SK-N-SH (cell line): ENCODE results near the gene BOLA3. TPM values are rescaled to one million over a fixed set of nuclear protein-coding genes. Genes with fewer than 3 reads are reported as not detected.
"Not testable (repeated sequence)": the region's sequence is repeated elsewhere in the genome, so short reads cannot be mapped to it uniquely, and the experiment has no call there.

Experiments used
- CTCF ChIA-PET: fragments of 300-600, 350-600 bp; formaldehyde crosslinking; extraction: SDS; loops from one replicate; lab custom pipeline; 2021; lab: Yijun Ruan, JAX
- POLR2A ChIA-PET: fragments of 350-600 bp; sonication (Branson Sonifier 250); formaldehyde crosslinking; extraction: SDS; loops from one replicate; lab custom pipeline; 2020; ENCODE audit warnings: antibody characterized with exemption, inconsistent platforms; lab: Yijun Ruan, JAX
- DNase-seq: peaks from one replicate; pipeline ENCODE4 v3.0.0; 2012
- H2AFZ ChIP-seq: fragments of 200-600 bp; sonication (generic); 2 replicates; pipeline ENCODE4 v1.8.1; 2016; ENCODE audit warnings: antibody characterized with exemption, mild to moderate bottlenecking, low read depth
- H3F3A ChIP-seq: fragments of 200-600 bp; sonication (generic); replicated peaks from 2 replicates; pipeline ENCODE3; 2016; ENCODE audit warnings: antibody characterized with exemption, mild to moderate bottlenecking; ENCODE audit not compliant: insufficient read depth
- H3K27ac ChIP-seq, 2 experiments: fragments of 200-500 bp in 1 of 2; fragments of 200-600 bp in 1 of 2; sonication (Bioruptor generic) in 1 of 2; sonication (generic), shearing (Covaris generic) in 1 of 2; 2 replicates each; pipeline versions ENCODE4 v1.5.1 to v1.6.1; 2014 to 2016; ENCODE audit warnings: low read depth in 2 of 2, inconsistent platforms in 1 of 2, low read length in 1 of 2, mild to moderate bottlenecking in 1 of 2, mixed read lengths in 1 of 2
- H3K27me3 ChIP-seq: fragments of 200-600 bp; sonication (generic), shearing (Covaris generic); 2 replicates; pipeline ENCODE4 v1.6.1; 2016; ENCODE audit warnings: mixed run types; ENCODE audit not compliant: insufficient read depth
- H3K36me3 ChIP-seq, 2 experiments: fragments of 200-500 bp in 1 of 2; fragments of 200-600 bp in 1 of 2; sonication (Bioruptor generic) in 1 of 2; sonication (generic) in 1 of 2; replicated peaks in 1 of 2; 2 replicates each; pipeline versions ENCODE3 to v1.5.1; 2014 to 2016; ENCODE audit warnings: low read length in 1 of 2, mild to moderate bottlenecking in 1 of 2; ENCODE audit not compliant: insufficient read depth in 2 of 2, control insufficient read depth in 1 of 2
- H3K4me1 ChIP-seq, 2 experiments: fragments of 200-500 bp in 1 of 2; fragments of 200-600 bp in 1 of 2; sonication (Bioruptor generic) in 1 of 2; sonication (generic), shearing (Covaris generic) in 1 of 2; 2 replicates each; pipeline versions ENCODE4 v1.5.1 to v1.6.1; 2014 to 2016; ENCODE audit warnings: low read depth in 1 of 2, low read length in 1 of 2, mixed run types in 1 of 2; ENCODE audit not compliant: insufficient read depth in 2 of 2, control insufficient read depth in 1 of 2
- H3K4me2 ChIP-seq: fragments of 200-600 bp; sonication (generic), shearing (Covaris generic); 2 replicates; pipeline ENCODE4 v1.6.1; 2017; ENCODE audit warnings: mixed run types
- H3K4me3 ChIP-seq, 2 experiments: fragments of 200-500 bp in 1 of 2; fragments of 200-600 bp in 1 of 2; sonication (Bioruptor generic) in 1 of 2; sonication (generic), shearing (Covaris generic) in 1 of 2; 2 replicates each; pipeline versions ENCODE4 v1.5.1 to v1.8.1; 2014 to 2016; ENCODE audit warnings: low read depth in 2 of 2, inconsistent platforms in 1 of 2, low read length in 1 of 2, mild to moderate bottlenecking in 1 of 2, mixed read lengths in 1 of 2, moderate library complexity in 1 of 2
- H3K79me2 ChIP-seq: fragments of 200-600 bp; sonication (generic); 2 replicates; pipeline ENCODE4 v1.8.1; 2017; ENCODE audit warnings: mild to moderate bottlenecking; ENCODE audit not compliant: insufficient read depth
- H3K9ac ChIP-seq: fragments of 200-600 bp; sonication (generic); 2 replicates; pipeline ENCODE4 v1.6.1; 2017; ENCODE audit warnings: mixed run types
- H3K9me2 ChIP-seq: fragments of 200-600 bp; sonication (generic); 2 replicates; pipeline ENCODE4 v1.6.1; 2017; ENCODE audit warnings: mixed run types
- H3K9me3 ChIP-seq: fragments of 200-600 bp; sonication (generic); 2 replicates; pipeline ENCODE4 v1.6.1; 2017; ENCODE audit warnings: mixed run types, mild to moderate bottlenecking, moderate library complexity
- H4K20me1 ChIP-seq: fragments of 200-600 bp; sonication (generic); 2 replicates; pipeline ENCODE4 v1.6.1; 2017; ENCODE audit warnings: mild to moderate bottlenecking, mixed run types; ENCODE audit not compliant: insufficient read depth
- EP300 ChIP-seq, 2 experiments: IDR thresholded peaks; 2 replicates each; pipeline versions ENCODE4 v1.4.0 to v1.6.1; 2012; ENCODE audit warnings: borderline replicate concordance in 1 of 2, low read depth in 1 of 2, low read length in 1 of 2
- FOXJ3 ChIP-seq: sonication (generic); formaldehyde crosslinking; IDR thresholded peaks from 2 replicates; pipeline ENCODE4 v1.5.1; 2020; ENCODE audit warnings: mild to moderate bottlenecking, missing genetic modification reagents
- GABPA ChIP-seq: IDR thresholded peaks from 2 replicates; pipeline ENCODE4 v1.4.0; 2012; ENCODE audit warnings: low read depth, mild to moderate bottlenecking
- JUND ChIP-seq: IDR thresholded peaks from 2 replicates; pipeline ENCODE4 v1.4.0; 2012
- NFIC ChIP-seq: IDR thresholded peaks from 2 replicates; pipeline ENCODE4 v1.4.0; 2012; ENCODE audit warnings: borderline replicate concordance
- PBX3 ChIP-seq: IDR thresholded peaks from 2 replicates; pipeline ENCODE4; 2012
- POLR2AphosphoS5 ChIP-seq: IDR thresholded peaks from 2 replicates; pipeline ENCODE4 v1.6.1; 2012; ENCODE audit warnings: low read depth, low read length
- RAD21 ChIP-seq: IDR thresholded peaks from 2 replicates; pipeline ENCODE4 v1.6.1; 2012; ENCODE audit warnings: mild to moderate bottlenecking, low read length
- RCOR1 ChIP-seq: fragments of 150-350 bp; IDR thresholded peaks from 2 replicates; pipeline ENCODE4 v1.6.1; 2017; ENCODE audit warnings: antibody characterized with exemption, low read length
- RFX5 ChIP-seq: IDR thresholded peaks from 2 replicates; pipeline ENCODE4 v1.6.1; 2012; ENCODE audit warnings: mild to moderate bottlenecking, improper control_type of control experiment, low read length
- RXRA ChIP-seq: IDR thresholded peaks from 2 replicates; pipeline ENCODE4 v1.4.0; 2012; ENCODE audit warnings: low read depth, mild to moderate bottlenecking, borderline replicate concordance
- SMC3 ChIP-seq: IDR thresholded peaks from 2 replicates; pipeline ENCODE4 v1.6.1; 2012; ENCODE audit warnings: low read depth, low read length, improper control_type of control experiment
- TAF1 ChIP-seq: IDR thresholded peaks from 2 replicates; pipeline ENCODE4 v1.6.1; 2012; ENCODE audit warnings: low read depth, mild to moderate bottlenecking, low read length, moderate library complexity, borderline replicate concordance
- TCF12 ChIP-seq: IDR thresholded peaks from 2 replicates; pipeline ENCODE4 v1.4.0; 2012
- USF1 ChIP-seq: IDR thresholded peaks from 2 replicates; pipeline ENCODE4 v1.4.0; 2012; ENCODE audit warnings: low read depth, borderline replicate concordance
- WGBS: methylation state at CpG from one replicate; pipeline ENCODE4 v1.1.6; 2017; ENCODE audit warnings: low lambda C conversion rate; 5-methylcytosine and 5-hydroxymethylcytosine counted together
- polyA plus RNA-seq, 3 experiments: library from polyadenylated mRNA; depleted of rRNA; stranded (reverse); fragments of >200 nt; gene quantifications; 2 replicates each; pipeline ENCODE4 v1.2.3, GENCODE V29; 2012
- TF ChIP-seq, protein P1 (sequence below): IDR thresholded peaks from 2 replicates; pipeline ENCODE4 v1.6.1; 2012; ENCODE audit warnings: mild to moderate bottlenecking, low read depth, low read length, moderate library complexity

Gene BOLA3
- polyA plus RNA-seq, 1 of the 3 experiments (the other 2 are of a cell fraction), result 90.1 TPM

- TF ChIP-seq PBX3 (peak; percentile 14; the same call in 1 of the 2 replicates), FOXJ3 (no peak), RFX5 (no peak), RXRA (no peak), POLR2AphosphoS5 (no peak), TCF12 (peak; percentile 81), EP300 (IDR thresholded peaks at IDR 0.05; ENCODE audit: borderline replicate concordance in 1 of 2, low read depth in 1 of 2, low read length in 1 of 2) (no peak), RAD21 (no peak)
- TF ChIP-seq, protein P1, sequence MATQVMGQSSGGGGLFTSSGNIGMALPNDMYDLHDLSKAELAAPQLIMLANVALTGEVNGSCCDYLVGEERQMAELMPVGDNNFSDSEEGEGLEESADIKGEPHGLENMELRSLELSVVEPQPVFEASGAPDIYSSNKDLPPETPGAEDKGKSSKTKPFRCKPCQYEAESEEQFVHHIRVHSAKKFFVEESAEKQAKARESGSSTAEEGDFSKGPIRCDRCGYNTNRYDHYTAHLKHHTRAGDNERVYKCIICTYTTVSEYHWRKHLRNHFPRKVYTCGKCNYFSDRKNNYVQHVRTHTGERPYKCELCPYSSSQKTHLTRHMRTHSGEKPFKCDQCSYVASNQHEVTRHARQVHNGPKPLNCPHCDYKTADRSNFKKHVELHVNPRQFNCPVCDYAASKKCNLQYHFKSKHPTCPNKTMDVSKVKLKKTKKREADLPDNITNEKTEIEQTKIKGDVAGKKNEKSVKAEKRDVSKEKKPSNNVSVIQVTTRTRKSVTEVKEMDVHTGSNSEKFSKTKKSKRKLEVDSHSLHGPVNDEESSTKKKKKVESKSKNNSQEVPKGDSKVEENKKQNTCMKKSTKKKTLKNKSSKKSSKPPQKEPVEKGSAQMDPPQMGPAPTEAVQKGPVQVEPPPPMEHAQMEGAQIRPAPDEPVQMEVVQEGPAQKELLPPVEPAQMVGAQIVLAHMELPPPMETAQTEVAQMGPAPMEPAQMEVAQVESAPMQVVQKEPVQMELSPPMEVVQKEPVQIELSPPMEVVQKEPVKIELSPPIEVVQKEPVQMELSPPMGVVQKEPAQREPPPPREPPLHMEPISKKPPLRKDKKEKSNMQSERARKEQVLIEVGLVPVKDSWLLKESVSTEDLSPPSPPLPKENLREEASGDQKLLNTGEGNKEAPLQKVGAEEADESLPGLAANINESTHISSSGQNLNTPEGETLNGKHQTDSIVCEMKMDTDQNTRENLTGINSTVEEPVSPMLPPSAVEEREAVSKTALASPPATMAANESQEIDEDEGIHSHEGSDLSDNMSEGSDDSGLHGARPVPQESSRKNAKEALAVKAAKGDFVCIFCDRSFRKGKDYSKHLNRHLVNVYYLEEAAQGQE, result no peak
These were observed 40.4 kb upstream of the BOLA3 start (continued) for GRCh38 chr2:74188018-74188601.

GRCh38 chr2:74186706-74187105 is 39.0 kb upstream of the BOLA3 start:
- H3K27ac ChIP-seq, H3K9ac ChIP-seq, H3K4me2 ChIP-seq, CTCF ChIA-PET, H3K4me1 ChIP-seq, H3K9me3 ChIP-seq, H3K27me3 ChIP-seq, H3K79me2 ChIP-seq, H3K9me2 ChIP-seq, H4K20me1 ChIP-seq, H3K36me3 ChIP-seq, H3F3A ChIP-seq, H2AFZ ChIP-seq, POLR2A ChIA-PET, DNase-seq, H3K4me3 ChIP-seq: not testable (repeated sequence)
- WGBS, result 92% methylated on average over 15 of the region's 15 CpGs

DNA sequence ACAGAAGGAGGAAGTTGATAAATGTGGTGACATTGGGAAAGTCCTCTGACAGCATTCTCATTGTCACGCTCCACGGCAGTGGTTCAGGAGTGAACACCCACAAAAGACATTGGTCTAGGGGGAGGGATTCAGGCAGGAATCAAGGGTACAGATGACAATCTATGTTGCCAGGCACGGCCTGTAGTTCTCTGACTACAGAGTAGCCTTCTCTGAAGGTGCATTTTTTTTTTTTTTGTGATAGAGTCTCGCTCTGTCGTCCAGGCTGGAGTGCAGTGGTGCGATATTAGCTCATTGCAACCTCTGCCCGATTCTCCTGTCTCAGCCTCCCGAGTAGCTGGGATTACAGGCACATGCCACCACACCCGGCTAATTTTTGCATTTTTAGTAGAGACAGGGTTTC is 38.3 kb upstream of the BOLA3 start:
- WGBS, result 83% methylated on average over 9 of the region's 9 CpGs
- H4K20me1 ChIP-seq, result no peaks in the 10 kb centered on the region

More for the DNA sequence above, 38.3 kb upstream of the BOLA3 start:
- no peaks in the 10 kb centered on the region for H3K36me3 ChIP-seq
- H3K9ac ChIP-seq, result no peak overlapping the region
- H3K79me2 ChIP-seq, result no peaks in the 10 kb centered on the region
- ChIA-PET POLR2A (no interaction called here), CTCF (no interaction called here)
- no peak for DNase-seq
- no peaks in the 10 kb centered on the region for H3K9me2 ChIP-seq
- peaks cover 5% of the 10 kb centered on the region for H3F3A ChIP-seq
- no peak overlapping the region for H3K27ac ChIP-seq
- no peak overlapping the region for H2AFZ ChIP-seq
- no peaks in the 10 kb centered on the region for H3K9me3 ChIP-seq
- H3K4me2 ChIP-seq, result no peak overlapping the region
- peaks cover 0 to 3% of the 10 kb centered on the region in 2 experiments; a peak in 1 of 4 replicates for H3K4me1 ChIP-seq
- TF ChIP-seq NFIC, result no peak
- no peak for TF ChIP-seq USF1
- TF ChIP-seq EP300 (IDR thresholded peaks at IDR 0.05; ENCODE audit: borderline replicate concordance in 1 of 2, low read depth in 1 of 2, low read length in 1 of 2), result no peak
- no peak for TF ChIP-seq POLR2AphosphoS5
- no peak for TF ChIP-seq TAF1
- TF ChIP-seq GABPA, result no peak
- TF ChIP-seq SMC3, result no peak
- no peak for TF ChIP-seq RFX5
- no peak for TF ChIP-seq FOXJ3
- no peak for TF ChIP-seq JUND
- no peak for TF ChIP-seq TCF12
- TF ChIP-seq RCOR1, result no peak
- H3K4me3 ChIP-seq, result no peak overlapping the region
- no peaks in the 10 kb centered on the region for H3K27me3 ChIP-seq
